CD14-positive monocyte (primary cell): ENCODE results near the gene CHST7. TPM values are rescaled to one million over a fixed set of nuclear protein-coding genes. Genes with fewer than 3 reads are reported as not detected.
A peak's percentile ranks its signal among the peaks of the same experiment; 100 is the strongest.

ENCODE experiments used
- DNase-seq, 3 donors: peaks; one replicate each; pipeline ENCODE4 v3.0.0-alpha.2; 2011 to 2022
- H2AFZ ChIP-seq: 2 replicates; pipeline ENCODE4 v1.6.0; 2012; ENCODE audit warnings: mild to moderate bottlenecking, low read depth, low read length, inconsistent platforms; ENCODE audit not compliant: insufficient read depth, poor library complexity, severe bottlenecking
- H3K27ac ChIP-seq, 2 donors: 1 replicate in 1 of 2; 2 replicates in 1 of 2; pipeline ENCODE4 v1.5.1; 2012 to 2013; ENCODE audit warnings: low read length in 2 of 2, control low read depth in 1 of 2, inconsistent platforms in 1 of 2, low read depth in 1 of 2, mild to moderate bottlenecking in 1 of 2
- H3K27me3 ChIP-seq, 2 donors: one replicate each; pipeline versions ENCODE4 v1.6.0 to v1.6.1; 2011 to 2013; ENCODE audit warnings: low read length in 2 of 2; ENCODE audit not compliant: control insufficient read depth in 2 of 2, insufficient read depth in 2 of 2
- H3K36me3 ChIP-seq, 2 donors: replicated peaks in 1 of 2; 1 replicate in 1 of 2; 2 replicates in 1 of 2; pipeline versions ENCODE4 v1.5.1 to v1.6.1; 2012 to 2013; ENCODE audit warnings: low read length in 2 of 2, control low read depth in 1 of 2, inconsistent platforms in 1 of 2, mild to moderate bottlenecking in 1 of 2; ENCODE audit not compliant: insufficient read depth in 2 of 2, control insufficient read depth in 1 of 2
- H3K4me1 ChIP-seq, 2 donors: 1 replicate in 1 of 2; 2 replicates in 1 of 2; pipeline versions ENCODE4 v1.5.1 to v1.6.1; 2012 to 2013; ENCODE audit warnings: low read length in 2 of 2, control low read depth in 1 of 2, inconsistent platforms in 1 of 2, mild to moderate bottlenecking in 1 of 2, moderate library complexity in 1 of 2; ENCODE audit not compliant: insufficient read depth in 2 of 2, control insufficient read depth in 1 of 2
- H3K4me2 ChIP-seq: replicated peaks from 2 replicates; pipeline ENCODE3; 2012; ENCODE audit warnings: low read length, moderate library complexity, mild to moderate bottlenecking; ENCODE audit not compliant: poor library complexity, severe bottlenecking; ENCODE audit errors: extremely low read depth
- H3K4me3 ChIP-seq, 3 experiments: fragments of 200-600 bp in 1 of 3; sonication (generic) in 1 of 3; replicated peaks in 1 of 3; 1 replicate in 2 of 3; 2 replicates in 1 of 3; pipeline ENCODE4 v1.5.1; 2011 to 2013; ENCODE audit warnings: low read length in 3 of 3, mild to moderate bottlenecking in 3 of 3, control low read depth in 2 of 3, low read depth in 2 of 3, inconsistent platforms in 1 of 3, moderate library complexity in 1 of 3
- H3K79me2 ChIP-seq: 2 replicates; pipeline ENCODE4 v1.6.0; 2012; ENCODE audit warnings: mild to moderate bottlenecking, control low read depth, inconsistent platforms, low read length, moderate library complexity; ENCODE audit not compliant: insufficient read depth
- H3K9ac ChIP-seq: 2 replicates; pipeline ENCODE4 v1.6.0; 2017; ENCODE audit warnings: low read length, mild to moderate bottlenecking; ENCODE audit not compliant: insufficient read depth, poor library complexity, severe bottlenecking
- H3K9me3 ChIP-seq, 2 donors: replicated peaks in 1 of 2; 1 replicate in 1 of 2; 2 replicates in 1 of 2; pipeline versions ENCODE4 v1.5.1 to v1.6.1; 2012 to 2013; ENCODE audit warnings: low read length in 2 of 2, control low read depth in 1 of 2; ENCODE audit not compliant: control insufficient read depth in 1 of 2, insufficient read depth in 1 of 2
- H4K20me1 ChIP-seq: 2 replicates; pipeline ENCODE4 v1.6.0; 2012; ENCODE audit warnings: mild to moderate bottlenecking, low read length, control low read depth, moderate library complexity; ENCODE audit not compliant: insufficient read depth
- H3K27ac Mint-ChIP-seq, 7 donors: one replicate each; pipeline ENCODE4 v1.8.0; 2020; ENCODE audit warnings: mild to moderate bottlenecking in 7 of 7, mixed read lengths in 7 of 7, moderate library complexity in 6 of 7, inconsistent platforms in 2 of 7
- H3K27me3 Mint-ChIP-seq, 3 donors: one replicate each; pipeline ENCODE4 v1.8.0; 2021 to 2022; ENCODE audit warnings: low read depth in 3 of 3, mild to moderate bottlenecking in 3 of 3, mixed read lengths in 3 of 3, moderate library complexity in 3 of 3, inconsistent platforms in 1 of 3
- H3K36me3 Mint-ChIP-seq, 2 donors: one replicate each; pipeline ENCODE4 v1.8.0; 2020; ENCODE audit warnings: mixed read lengths in 2 of 2, inconsistent platforms in 1 of 2, mild to moderate bottlenecking in 1 of 2
- H3K4me1 Mint-ChIP-seq: one replicate; pipeline ENCODE4 v1.8.0; 2020; ENCODE audit warnings: mild to moderate bottlenecking, mixed read lengths
- H3K4me3 Mint-ChIP-seq, 2 donors: one replicate each; pipeline ENCODE4 v1.8.0; 2020; ENCODE audit warnings: mild to moderate bottlenecking in 2 of 2, mixed read lengths in 2 of 2, moderate library complexity in 1 of 2
- H3K9me3 Mint-ChIP-seq, 7 donors: one replicate each; pipeline ENCODE4 v1.8.0; 2020 to 2022; ENCODE audit warnings: mixed read lengths in 7 of 7, mild to moderate bottlenecking in 6 of 7, moderate library complexity in 6 of 7, inconsistent platforms in 2 of 7
- WGBS: methylation state at CpG from one replicate; pipeline ENCODE4 v1.1.5; 2013; ENCODE audit warnings: missing lambda C conversion rate; ENCODE audit not compliant: insufficient coverage; 5-methylcytosine and 5-hydroxymethylcytosine counted together
- intact Hi-C, 2 donors: fragments of 100-400 bp; cut with micrococcal nuclease; formaldehyde crosslinking; loops; one replicate each; pipeline versions ENCODE4 v1.15.0 to v1.15.1; 2023
- polyA plus RNA-seq, 3 donors: library from polyadenylated mRNA; depleted of rRNA in 1 of 3; unstranded in 2 of 3; stranded (reverse) in 1 of 3; fragments of 300-500 nt in 2 of 3; fragments of >200 nt in 1 of 3; fragmentation: Illumina TruSeq in 2 of 3; gene quantifications; 1 replicate in 2 of 3; 2 replicates in 1 of 3; pipeline ENCODE4 v1.2.3, GENCODE V29; 2012 to 2021
- TF ChIP-seq, protein P1 (sequence below): fragments of 200-600 bp; IDR thresholded peaks from one replicate; pipeline ENCODE4 v1.8.0; 2022; ENCODE audit warnings: antibody characterized with exemption, mild to moderate bottlenecking

The CHST7 gene
- polyA plus RNA-seq, 3 donors: 6.6 to 19.2 (median 8.3) TPM

DNA sequence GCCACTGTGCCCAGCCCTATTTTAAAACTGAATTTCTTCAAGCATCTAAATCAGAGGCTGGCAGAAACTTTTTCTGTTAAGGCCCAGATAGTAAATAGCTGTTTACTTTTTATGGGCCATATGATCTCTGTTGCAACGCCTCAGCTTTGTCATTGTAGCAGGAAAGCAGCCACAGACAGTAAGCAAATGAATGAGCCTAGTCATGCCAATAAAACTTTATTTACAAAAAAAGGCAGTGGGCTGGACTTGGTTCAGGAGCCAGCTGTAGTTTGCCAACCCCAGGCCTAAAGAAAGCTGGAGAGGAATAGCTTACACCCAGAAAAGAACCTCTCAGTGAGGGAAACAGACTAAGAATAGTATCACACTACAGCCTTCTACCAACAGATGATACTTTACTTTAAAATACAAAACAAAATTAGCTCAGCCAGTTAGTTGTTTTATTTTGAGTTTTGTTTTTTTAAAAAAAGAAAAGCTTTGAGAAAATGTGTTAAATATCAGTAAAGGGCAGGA lies 25.5 kb downstream of the CHST7 start:
- no CpG with 5 or more reads among the region's 1 CpG for WGBS
- no peak overlapping the region for H3K27ac ChIP-seq
- H3K4me3 ChIP-seq: no peak overlapping the region
- no peak overlapping the region for H3K4me3 Mint-ChIP-seq
- peaks cover 0 to 3% (median 0%) of the 10 kb centered on the region in 3 donors for H3K27me3 Mint-ChIP-seq
- no peak for DNase-seq
- no peak overlapping the region for H2AFZ ChIP-seq
- H4K20me1 ChIP-seq: no peaks in the 10 kb centered on the region
- H3K36me3 Mint-ChIP-seq: peaks cover 0 to 3% of the 10 kb centered on the region in 2 donors
- no peak overlapping the region for H3K9ac ChIP-seq
- peak overlapping the region in 1 of 7 donors; percentile 14 for H3K27ac Mint-ChIP-seq
- intact Hi-C loops: no loop called here
- H3K4me2 ChIP-seq: no peak overlapping the region
- peaks cover 0 to 3% (median 0%) of the 10 kb centered on the region in 7 donors for H3K9me3 Mint-ChIP-seq
- H3K27me3 ChIP-seq: peaks cover 0 to 3% of the 10 kb centered on the region in 2 donors
- H3K36me3 ChIP-seq: no peaks in the 10 kb centered on the region
- H3K9me3 ChIP-seq: no peaks in the 10 kb centered on the region
- H3K4me1 Mint-ChIP-seq: peaks cover 6% of the 10 kb centered on the region
- TF ChIP-seq, protein P1, sequence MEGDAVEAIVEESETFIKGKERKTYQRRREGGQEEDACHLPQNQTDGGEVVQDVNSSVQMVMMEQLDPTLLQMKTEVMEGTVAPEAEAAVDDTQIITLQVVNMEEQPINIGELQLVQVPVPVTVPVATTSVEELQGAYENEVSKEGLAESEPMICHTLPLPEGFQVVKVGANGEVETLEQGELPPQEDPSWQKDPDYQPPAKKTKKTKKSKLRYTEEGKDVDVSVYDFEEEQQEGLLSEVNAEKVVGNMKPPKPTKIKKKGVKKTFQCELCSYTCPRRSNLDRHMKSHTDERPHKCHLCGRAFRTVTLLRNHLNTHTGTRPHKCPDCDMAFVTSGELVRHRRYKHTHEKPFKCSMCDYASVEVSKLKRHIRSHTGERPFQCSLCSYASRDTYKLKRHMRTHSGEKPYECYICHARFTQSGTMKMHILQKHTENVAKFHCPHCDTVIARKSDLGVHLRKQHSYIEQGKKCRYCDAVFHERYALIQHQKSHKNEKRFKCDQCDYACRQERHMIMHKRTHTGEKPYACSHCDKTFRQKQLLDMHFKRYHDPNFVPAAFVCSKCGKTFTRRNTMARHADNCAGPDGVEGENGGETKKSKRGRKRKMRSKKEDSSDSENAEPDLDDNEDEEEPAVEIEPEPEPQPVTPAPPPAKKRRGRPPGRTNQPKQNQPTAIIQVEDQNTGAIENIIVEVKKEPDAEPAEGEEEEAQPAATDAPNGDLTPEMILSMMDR: no peak
- H3K79me2 ChIP-seq: no peaks in the 10 kb centered on the region
- H3K4me1 ChIP-seq: peaks cover 6 to 8% of the 10 kb centered on the region in 2 donors

GRCh38 chrX:46601283-46601682 lies 27.7 kb downstream of the CHST7 start:
- Mint-ChIP-seq H3K4me1 (peaks cover 6% of the 10 kb centered on the region), H3K4me3 (no peak overlapping the region), H3K36me3 (peaks cover 0 to 3% of the 10 kb centered on the region in 2 donors), H3K9me3 (peaks cover 0 to 1% (median 0%) of the 10 kb centered on the region in 7 donors), H3K27me3 (peaks cover 0 to 3% (median 0%) of the 10 kb centered on the region in 3 donors), H3K27ac (no peak overlapping the region)
- Histone ChIP-seq H3K9me3 (no peaks in the 10 kb centered on the region), H3K4me3 (no peak overlapping the region), H3K4me2 (no peak overlapping the region), H3K9ac (no peak overlapping the region), H3K27me3 (peaks cover 0 to 3% of the 10 kb centered on the region in 2 donors), H3K79me2 (no peaks in the 10 kb centered on the region), H3K36me3 (no peaks in the 10 kb centered on the region), H3K27ac (no peak overlapping the region), H3K4me1 (peaks cover 6 to 8% of the 10 kb centered on the region in 2 donors), H4K20me1 (no peaks in the 10 kb centered on the region), H2AFZ (no peak overlapping the region)
- intact Hi-C loops: no loop called here
- WGBS: no CpG with 5 or more reads among the region's 6 CpGs
- TF ChIP-seq, protein P1: no peak
- DNase-seq: no peak
